ENCODE data around the gene MAML1. TPM values are rescaled to one million over a fixed set of nuclear protein-coding genes. Genes with fewer than 3 reads are reported as not detected.

MAML1 gene
- total RNA-seq, 1 experiment from 2014 or later: 10.6 TPM

GRCh38 chr5:179720222-179720621, 12.4 kb upstream of the MAML1 start:
- Histone ChIP-seq H3K27me3 (ENCODE audit: low read length) (no peaks in the 10 kb centered on the region), H3K79me2 (ENCODE audit: low read length) (no peaks in the 10 kb centered on the region), H3K4me1 (ENCODE audit: insufficient read depth, low read length) (no peaks in the 10 kb centered on the region), H3K4me2 (ENCODE audit: low read length) (no peak overlapping the region), H3F3A (ENCODE audit: low read length, unreplicated experiment) (no peaks in the 10 kb centered on the region), H3K4me3 (ENCODE audit: low read length) (no peak overlapping the region), H3K9ac (ENCODE audit: low read length) (no peak overlapping the region), H2AFZ (ENCODE audit: low read length) (no peak overlapping the region), H3K36me3 (ENCODE audit: low read depth, low read length) (peaks cover 74% of the 10 kb centered on the region), H3K27ac (ENCODE audit: low read length) (no peak overlapping the region), H4K20me1 (ENCODE audit: low read length) (no peaks in the 10 kb centered on the region), H3K9me3 (ENCODE audit: low read length) (no peaks in the 10 kb centered on the region), H3K9me2 (replicated peaks; ENCODE audit: low read length) (no peaks in the 10 kb centered on the region)
- POLR2A ChIA-PET (ENCODE audit: unreplicated experiment): no interaction called here
- DNase-seq (no peak), ATAC-seq (no peak)
- intact Hi-C loops (cut with micrococcal nuclease): no loop called here
- TF ChIP-seq EZH2 (IDR thresholded peaks at IDR 0.05; ENCODE audit: low read length, unreplicated experiment) (no peak), EZH2phosphoT487 (IDR thresholded peaks at IDR 0.05; ENCODE audit: borderline replicate concordance, low read length) (no peak), CTCF (conservative IDR thresholded peaks at IDR 0.05; ENCODE audit: low read depth, low read length) (no peak)
- BruUV-seq (replicated peaks): no TSS peak
- CTCF ChIA-PET: no interaction called here

- CTCF ChIA-PET: no interaction called here
- Histone ChIP-seq H3K79me2 (ENCODE audit: low read length) (no peaks in the 10 kb centered on the region), H4K20me1 (ENCODE audit: low read length) (no peaks in the 10 kb centered on the region)
Measured at GRCh38 chr5:179724163-179724562, 8.5 kb upstream of the MAML1 start.

GRCh38 chr5:179727106-179727505, 5.5 kb upstream of the MAML1 start:
- H3F3A ChIP-seq (ENCODE audit: low read length, unreplicated experiment): peaks cover 4% of the 10 kb centered on the region
- no peak for DNase-seq
- ChIA-PET POLR2A (ENCODE audit: unreplicated experiment) (no interaction called here), CTCF (no interaction called here)
- H3K9me3 ChIP-seq (ENCODE audit: low read length): no peaks in the 10 kb centered on the region
- no peak for ATAC-seq
- H3K36me3 ChIP-seq (ENCODE audit: low read depth, low read length): peaks cover 70% of the 10 kb centered on the region
- TF ChIP-seq CTCF (conservative IDR thresholded peaks at IDR 0.05; ENCODE audit: low read depth, low read length) (no peak), EZH2phosphoT487 (IDR thresholded peaks at IDR 0.05; ENCODE audit: borderline replicate concordance, low read length) (no peak), EZH2 (IDR thresholded peaks at IDR 0.05; ENCODE audit: low read length, unreplicated experiment) (no peak)
- peaks cover 12% of the 10 kb centered on the region; the same call in 1 of the 2 replicates for H3K4me1 ChIP-seq (ENCODE audit: insufficient read depth, low read length)
- H4K20me1 ChIP-seq (ENCODE audit: low read length): no peaks in the 10 kb centered on the region
- H3K9ac ChIP-seq (ENCODE audit: low read length): no peak overlapping the region
- H3K9me2 ChIP-seq (replicated peaks; ENCODE audit: low read length): no peaks in the 10 kb centered on the region
- H2AFZ ChIP-seq (ENCODE audit: low read length): no peak overlapping the region
- no peak overlapping the region for H3K27ac ChIP-seq (ENCODE audit: low read length)
- BruUV-seq (replicated peaks): no TSS peak
- H3K79me2 ChIP-seq (ENCODE audit: low read length): no peaks in the 10 kb centered on the region
- H3K27me3 ChIP-seq (ENCODE audit: low read length): no peaks in the 10 kb centered on the region
- no peak overlapping the region for H3K4me2 ChIP-seq (ENCODE audit: low read length)
- H3K4me3 ChIP-seq (ENCODE audit: low read length): no peak overlapping the region
- intact Hi-C loops (cut with micrococcal nuclease): no loop called here

More at GRCh38 chr5:179724163-179724562, 8.5 kb upstream of the MAML1 start:
- POLR2A ChIA-PET (ENCODE audit: unreplicated experiment): no interaction called here
- H3K27ac ChIP-seq (ENCODE audit: low read length): no peak overlapping the region
- DNase-seq (no peak), ATAC-seq (no peak)
- no peak overlapping the region for H3K4me3 ChIP-seq (ENCODE audit: low read length)
- H3K9ac ChIP-seq (ENCODE audit: low read length): no peak overlapping the region
- H3F3A ChIP-seq (ENCODE audit: low read length, unreplicated experiment): no peaks in the 10 kb centered on the region
- no TSS peak for BruUV-seq (replicated peaks)
- no peak overlapping the region for H2AFZ ChIP-seq (ENCODE audit: low read length)
- H3K36me3 ChIP-seq (ENCODE audit: low read depth, low read length): peaks cover 75% of the 10 kb centered on the region
- no peak overlapping the region for H3K4me2 ChIP-seq (ENCODE audit: low read length)
- H3K4me1 ChIP-seq (ENCODE audit: insufficient read depth, low read length): no peaks in the 10 kb centered on the region
- H3K9me3 ChIP-seq (ENCODE audit: low read length): no peaks in the 10 kb centered on the region
- H3K27me3 ChIP-seq (ENCODE audit: low read length): no peaks in the 10 kb centered on the region
- TF ChIP-seq EZH2phosphoT487 (IDR thresholded peaks at IDR 0.05; ENCODE audit: borderline replicate concordance, low read length): no peak
- no peak for TF ChIP-seq EZH2 (IDR thresholded peaks at IDR 0.05; ENCODE audit: low read length, unreplicated experiment)
- TF ChIP-seq CTCF (conservative IDR thresholded peaks at IDR 0.05; ENCODE audit: low read depth, low read length): no peak
- no peaks in the 10 kb centered on the region for H3K9me2 ChIP-seq (replicated peaks; ENCODE audit: low read length)
- intact Hi-C loops (cut with micrococcal nuclease): no loop called here
